Activated CD8-positive, alpha-beta memory T cell treated with anti-CD3 and anti-CD28 coated beads, Interleukin-2, amount 10 ng/mL, durations not matched to agents 7 days and 5 days (primary cell): Measurements from ENCODE around the gene ANXA6. TPM values are rescaled to one million over a fixed set of nuclear protein-coding genes. Genes with fewer than 3 reads are reported as not detected.
A peak's percentile ranks its signal among the peaks of the same experiment; 100 is the strongest.

ENCODE experiments used
- ATAC-seq: fragments of 150-1000 bp; cut with Tn5 transposase; one replicate; pipeline ENCODE4 v1.10.0; 2021; ENCODE audit warnings: moderate library complexity
- CTCF ChIA-PET: fragments of 350-600 bp; sonication (Branson Sonifier 250); formaldehyde crosslinking; loops from one replicate; lab custom pipeline; 2021; ENCODE audit warnings: antibody characterized with exemption; lab: Charles Lee
- DNase-seq: peaks from one replicate; pipeline ENCODE4 v3.0.0-alpha.2; 2020
- H3K27ac Mint-ChIP-seq: one replicate; pipeline ENCODE4 v1.8.0; 2021; ENCODE audit warnings: mild to moderate bottlenecking, mixed read lengths
- H3K27me3 Mint-ChIP-seq: one replicate; pipeline ENCODE4 v1.8.0; 2021; ENCODE audit warnings: mixed read lengths
- H3K36me3 Mint-ChIP-seq: one replicate; pipeline ENCODE4 v1.8.0; 2021; ENCODE audit warnings: mild to moderate bottlenecking, mixed read lengths
- H3K4me1 Mint-ChIP-seq: one replicate; pipeline ENCODE4 v1.8.0; 2021; ENCODE audit warnings: mixed read lengths
- H3K4me3 Mint-ChIP-seq: one replicate; pipeline ENCODE4 v1.8.0; 2021; ENCODE audit warnings: mild to moderate bottlenecking, moderate library complexity, mixed read lengths
- H3K9me3 Mint-ChIP-seq: one replicate; pipeline ENCODE4 v1.8.0; 2022; ENCODE audit warnings: low read depth, mixed read lengths
- total RNA-seq, 2 experiments: library from RNA; stranded (reverse); gene quantifications; one replicate each; pipeline ENCODE4 v1.2.3, GENCODE V29; 2021

Gene ANXA6
- total RNA-seq, 2 experiments from 2014 or later, result 623 to 640 TPM

GRCh38 chr5:151078490-151079262 lies 78.9 kb downstream of the ANXA6 start:
- peak overlapping the region; percentile 78 for H3K27ac Mint-ChIP-seq
- H3K4me1 Mint-ChIP-seq, result peaks cover 67% of the 10 kb centered on the region
- CTCF ChIA-PET, result interaction anchor here (0.8 to 6.3 kb wide), 10 partner anchors 8 to 239 kb away, joined by 3 to 39 read pairs (median 4); no protein-coding TSS in a partner anchor
- H3K27me3 Mint-ChIP-seq, result no peaks in the 10 kb centered on the region
- H3K36me3 Mint-ChIP-seq, result peaks cover 44% of the 10 kb centered on the region
- ATAC-seq (peak; percentile 55), DNase-seq (peak; percentile 90)
- H3K9me3 Mint-ChIP-seq, result no peaks in the 10 kb centered on the region
- H3K4me3 Mint-ChIP-seq, result peak overlapping the region; percentile 78

- H3K4me1 Mint-ChIP-seq, result peaks cover 60% of the 10 kb centered on the region
- H3K4me3 Mint-ChIP-seq, result peak overlapping the region; percentile 78
- ATAC-seq (no peak), DNase-seq (no peak)
- CTCF ChIA-PET, result interaction anchor here (0.8 to 6.3 kb wide), 6 partner anchors 9 to 240 kb away, joined by 3 to 39 read pairs (median 4); no protein-coding TSS in a partner anchor
- peak overlapping the region; percentile 78 for H3K27ac Mint-ChIP-seq
- no peaks in the 10 kb centered on the region for H3K9me3 Mint-ChIP-seq
- no peaks in the 10 kb centered on the region for H3K27me3 Mint-ChIP-seq
- peaks cover 48% of the 10 kb centered on the region for H3K36me3 Mint-ChIP-seq
Measured at GRCh38 chr5:151077967-151078366, 79.6 kb downstream of the ANXA6 start.

- ATAC-seq, result no peak
- CTCF ChIA-PET, result interaction anchor here (1.3 to 2.9 kb wide), 2 partner anchors 8 to 48 kb away, joined by 4 to 11 read pairs; no protein-coding TSS in a partner anchor
Measured at GRCh38 chr5:151077419-151077818, 80.2 kb downstream of the ANXA6 start.

GRCh38 chr5:151076616-151077015 lies 81.0 kb downstream of the ANXA6 start:
- Mint-ChIP-seq H3K4me1 (peaks cover 50% of the 10 kb centered on the region), H3K4me3 (no peak overlapping the region), H3K27me3 (no peaks in the 10 kb centered on the region), H3K9me3 (no peaks in the 10 kb centered on the region), H3K27ac (no peak overlapping the region), H3K36me3 (peaks cover 49% of the 10 kb centered on the region)
- no peak for ATAC-seq
- CTCF ChIA-PET, result interaction anchor here (1.1 to 1.3 kb wide), 2 partner anchors 40 to 49 kb away, joined by 4 to 5 read pairs; no protein-coding TSS in a partner anchor
- DNase-seq, result no peak

More at GRCh38 chr5:151077419-151077818, 80.2 kb downstream of the ANXA6 start:
- Mint-ChIP-seq H3K27ac (no peak overlapping the region), H3K4me1 (peaks cover 54% of the 10 kb centered on the region), H3K36me3 (peaks cover 48% of the 10 kb centered on the region), H3K9me3 (no peaks in the 10 kb centered on the region), H3K27me3 (no peaks in the 10 kb centered on the region), H3K4me3 (no peak overlapping the region)
- DNase-seq, result no peak

- DNase-seq (no peak), ATAC-seq (no peak)
- CTCF ChIA-PET, result interaction anchor here (1.1 to 1.3 kb wide), 2 partner anchors 40 to 50 kb away, joined by 4 to 5 read pairs; no protein-coding TSS in a partner anchor
- peak overlapping the region; percentile 29 for H3K27ac Mint-ChIP-seq
- H3K9me3 Mint-ChIP-seq, result no peaks in the 10 kb centered on the region
- peaks cover 49% of the 10 kb centered on the region for H3K4me1 Mint-ChIP-seq
- peaks cover 51% of the 10 kb centered on the region for H3K36me3 Mint-ChIP-seq
- no peak overlapping the region for H3K4me3 Mint-ChIP-seq
- H3K27me3 Mint-ChIP-seq, result no peaks in the 10 kb centered on the region
Measured at GRCh38 chr5:151075698-151076331, 81.8 kb downstream of the ANXA6 start.

GRCh38 chr5:151074557-151074956 lies 83.0 kb downstream of the ANXA6 start:
- DNase-seq (no peak), ATAC-seq (no peak)
- Mint-ChIP-seq H3K27me3 (no peaks in the 10 kb centered on the region), H3K27ac (no peak overlapping the region), H3K4me3 (no peak overlapping the region), H3K4me1 (peaks cover 56% of the 10 kb centered on the region), H3K36me3 (peaks cover 51% of the 10 kb centered on the region), H3K9me3 (no peaks in the 10 kb centered on the region)
- CTCF ChIA-PET, result no interaction called here

- no peaks in the 10 kb centered on the region for H3K9me3 Mint-ChIP-seq
- peaks cover 57% of the 10 kb centered on the region for H3K4me1 Mint-ChIP-seq
- H3K27me3 Mint-ChIP-seq, result no peaks in the 10 kb centered on the region
- no peak overlapping the region for H3K4me3 Mint-ChIP-seq
- no peak overlapping the region for H3K27ac Mint-ChIP-seq
- ATAC-seq (no peak), DNase-seq (no peak)
- CTCF ChIA-PET, result interaction anchor here (0.7 to 1.1 kb wide), 2 partner anchors 90 to 180 kb away, joined by 3 to 4 read pairs; partner anchors contain the start of gene GM2A
- peaks cover 50% of the 10 kb centered on the region for H3K36me3 Mint-ChIP-seq
Measured at GRCh38 chr5:151073280-151073679, 84.3 kb downstream of the ANXA6 start.

- no peak for DNase-seq
- Mint-ChIP-seq H3K27me3 (no peaks in the 10 kb centered on the region), H3K9me3 (no peaks in the 10 kb centered on the region), H3K36me3 (peaks cover 50% of the 10 kb centered on the region), H3K27ac (no peak overlapping the region), H3K4me1 (peaks cover 57% of the 10 kb centered on the region), H3K4me3 (no peak overlapping the region)
- no peak for ATAC-seq
- CTCF ChIA-PET, result interaction anchor here (0.7 to 1.1 kb wide), 2 partner anchors 91 to 180 kb away, joined by 3 to 4 read pairs; partner anchors contain the start of gene GM2A
Measured at GRCh38 chr5:151072630-151073025, 85.0 kb downstream of the ANXA6 start.

GRCh38 chr5:151071848-151072629 lies 85.5 kb downstream of the ANXA6 start:
- Mint-ChIP-seq H3K36me3 (peaks cover 50% of the 10 kb centered on the region), H3K27me3 (no peaks in the 10 kb centered on the region), H3K4me1 (peaks cover 57% of the 10 kb centered on the region), H3K9me3 (no peaks in the 10 kb centered on the region), H3K27ac (no peak overlapping the region), H3K4me3 (no peak overlapping the region)
- CTCF ChIA-PET, result interaction anchor here (0.8 to 1.1 kb wide), 3 partner anchors 18 to 91 kb away, joined by 3 to 4 read pairs (median 3); no protein-coding TSS in a partner anchor
- no peak for ATAC-seq
- DNase-seq, result no peak

- no peak for ATAC-seq
- Mint-ChIP-seq H3K27me3 (no peaks in the 10 kb centered on the region), H3K4me1 (peaks cover 57% of the 10 kb centered on the region), H3K36me3 (peaks cover 48% of the 10 kb centered on the region), H3K27ac (no peak overlapping the region), H3K4me3 (no peak overlapping the region), H3K9me3 (no peaks in the 10 kb centered on the region)
- no peak for DNase-seq
- CTCF ChIA-PET, result interaction anchor here (0.7 to 1.3 kb wide), 6 partner anchors 11 to 94 kb away, joined by 3 to 5 read pairs (median 3); no protein-coding TSS in a partner anchor
Measured at GRCh38 chr5:151071021-151071420, 86.6 kb downstream of the ANXA6 start.

- Mint-ChIP-seq H3K9me3 (no peaks in the 10 kb centered on the region), H3K4me1 (peaks cover 57% of the 10 kb centered on the region), H3K36me3 (peaks cover 48% of the 10 kb centered on the region), H3K27ac (no peak overlapping the region), H3K27me3 (no peaks in the 10 kb centered on the region), H3K4me3 (no peak overlapping the region)
- DNase-seq (no peak), ATAC-seq (no peak)
- CTCF ChIA-PET, result interaction anchor here (0.8 to 2.5 kb wide), 6 partner anchors 8 to 94 kb away, joined by 3 to 11 read pairs (median 4); no protein-coding TSS in a partner anchor
Measured at GRCh38 chr5:151070449-151070848, 87.1 kb downstream of the ANXA6 start.

GRCh38 chr5:151068433-151069197 lies 89.0 kb downstream of the ANXA6 start:
- ATAC-seq, result peak; percentile 66
- no peaks in the 10 kb centered on the region for H3K27me3 Mint-ChIP-seq
- H3K4me1 Mint-ChIP-seq, result peaks cover 61% of the 10 kb centered on the region
- peaks cover 35% of the 10 kb centered on the region for H3K36me3 Mint-ChIP-seq
- H3K4me3 Mint-ChIP-seq, result no peak overlapping the region
- H3K27ac Mint-ChIP-seq, result peak overlapping the region; percentile 67
- CTCF ChIA-PET, result interaction anchor here (1.1 to 2.5 kb wide), 6 partner anchors 10 to 57 kb away, joined by 3 to 11 read pairs (median 4); partner anchors contain the start of gene TNIP1
- DNase-seq, result peak; percentile 58
- no peaks in the 10 kb centered on the region for H3K9me3 Mint-ChIP-seq
